GM19372 (cell line): ENCODE measurements around the gene TLE3.
A peak's percentile ranks its signal among the peaks of the same experiment; 100 is the strongest.

Experiments used
- ATAC-seq: cut with Tn5 transposase; IDR thresholded peaks from one replicate; pipeline ENCODE4 v1.9.1; 2021; ENCODE audit warnings: mild to moderate bottlenecking, low read depth, moderate library complexity; ENCODE audit not compliant: unreplicated experiment

TLE3 gene

GRCh38 chr15:70017025-70017424, 80.7 kb downstream of the TLE3 start:
- ATAC-seq, result no peak

- ATAC-seq, result no peak
Observed at GRCh38 chr15:70016511-70016994, 81.2 kb downstream of the TLE3 start.

- peak; percentile 80 for ATAC-seq
Observed at GRCh38 chr15:70014860-70015490, 82.7 kb downstream of the TLE3 start.

GRCh38 chr15:70014331-70014730, 83.4 kb downstream of the TLE3 start:
- ATAC-seq, result no peak

- no peak for ATAC-seq
Observed at GRCh38 chr15:70013656-70014313, 83.9 kb downstream of the TLE3 start.

GRCh38 chr15:70012895-70013294, 84.8 kb downstream of the TLE3 start:
- ATAC-seq, result no peak

GRCh38 chr15:70008697-70009290, 88.9 kb downstream of the TLE3 start:
- ATAC-seq, result no peak

- no peak for ATAC-seq
Observed at GRCh38 chr15:70006259-70007147, 91.2 kb downstream of the TLE3 start.

GRCh38 chr15:70004826-70005225, 92.9 kb downstream of the TLE3 start:
- no peak for ATAC-seq

- ATAC-seq, result no peak
Observed at GRCh38 chr15:70002897-70003296, 94.8 kb downstream of the TLE3 start.

- no peak for ATAC-seq
Observed at GRCh38 chr15:70001859-70002258, 95.9 kb downstream of the TLE3 start.

GRCh38 chr15:69999392-70000085, 98.2 kb downstream of the TLE3 start:
- no peak for ATAC-seq

GRCh38 chr15:69998541-69999391, 99.0 kb downstream of the TLE3 start:
- ATAC-seq, result no peak

GRCh38 chr15:69997813-69998212, 99.9 kb downstream of the TLE3 start:
- ATAC-seq, result no peak
